ENCODE data around the gene ZNF215. TPM values are rescaled to one million over a fixed set of nuclear protein-coding genes. Genes with fewer than 3 reads are reported as not detected.
"Not testable (repeated sequence)": the region's sequence is repeated elsewhere in the genome, so short reads cannot be mapped to it uniquely, and the experiment has no call there.

Gene ZNF215
- 2.2 TPM for total RNA-seq

DNA sequence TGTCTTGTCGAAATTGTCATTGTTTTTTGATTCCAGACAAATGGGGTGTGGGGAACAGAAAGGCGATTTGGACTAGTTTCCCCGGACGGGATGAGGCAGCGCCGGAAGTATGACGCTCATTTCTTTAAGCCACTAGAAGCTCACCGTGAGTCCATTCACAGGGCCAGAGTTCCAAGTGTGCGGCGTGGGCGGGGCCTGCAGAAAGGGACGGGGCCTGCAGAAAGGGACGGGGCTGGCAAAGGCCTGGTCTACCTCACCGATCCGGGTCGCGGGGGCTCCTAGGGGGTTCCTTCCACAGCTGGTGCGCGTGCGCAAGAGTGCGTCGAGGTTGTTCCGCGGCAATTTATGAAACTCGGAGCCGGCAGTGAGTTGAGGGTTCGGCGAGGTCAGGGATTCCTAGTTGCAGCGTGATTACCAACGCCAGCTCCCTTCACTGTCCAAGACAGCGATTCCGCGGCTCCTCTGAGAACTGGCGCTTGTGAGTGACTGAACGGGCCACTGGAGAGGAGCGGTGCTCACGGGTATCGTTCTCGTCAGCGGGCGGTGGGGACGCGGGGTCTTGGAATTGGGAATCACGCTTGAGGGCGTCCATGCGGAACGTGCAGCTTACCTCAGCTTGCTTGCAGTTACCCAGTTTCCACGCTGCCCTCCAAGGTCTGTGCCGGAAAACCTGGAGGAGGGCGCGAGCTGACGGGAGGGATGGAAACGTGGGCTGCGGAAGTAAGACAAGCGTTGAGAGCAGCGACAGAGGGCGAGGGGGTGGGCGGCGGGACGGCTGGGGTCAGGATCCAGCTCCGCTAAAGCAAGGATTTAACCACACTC is at the start of gene ZNF215:
Gene ZNF215 (plus strand): TSS at position 219 of the 822 bp plus-strand sequence. CDS start 5,847 bp downstream, outside the sequence.
- peak; percentile 92 for ATAC-seq

DNA sequence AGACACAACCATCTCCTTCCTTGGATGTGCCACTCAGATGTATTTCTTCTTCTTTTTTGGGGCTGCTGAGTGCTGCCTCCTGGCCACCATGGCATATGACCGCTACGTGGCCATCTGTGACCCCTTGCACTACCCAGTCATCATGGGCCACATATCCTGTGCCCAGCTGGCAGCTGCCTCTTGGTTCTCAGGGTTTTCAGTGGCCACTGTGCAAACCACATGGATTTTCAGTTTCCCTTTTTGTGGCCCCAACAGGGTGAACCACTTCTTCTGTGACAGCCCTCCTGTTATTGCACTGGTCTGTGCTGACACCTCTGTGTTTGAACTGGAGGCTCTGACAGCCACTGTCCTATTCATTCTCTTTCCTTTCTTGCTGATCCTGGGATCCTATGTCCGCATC is 49.3 kb upstream of the ZNF215 start:
- no peak for ATAC-seq

DNA sequence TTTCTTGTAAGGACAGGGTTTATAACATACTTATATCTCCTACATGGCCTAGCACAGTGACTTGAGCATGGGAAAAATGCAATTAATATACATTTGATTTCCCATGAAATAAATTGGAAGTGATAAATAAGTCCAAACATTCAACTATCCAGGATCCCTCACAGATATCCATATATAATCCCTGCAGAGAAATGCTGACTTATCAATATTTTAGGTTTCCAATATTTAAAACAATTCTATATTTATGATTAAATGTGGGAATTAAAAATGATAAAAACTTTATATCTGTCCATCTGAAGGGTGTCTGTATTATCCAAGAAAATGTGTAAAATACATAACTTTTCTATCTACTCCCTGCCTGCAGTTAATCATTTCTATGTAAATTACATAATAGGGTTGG is 43.5 kb upstream of the ZNF215 start:
- no peak for ATAC-seq

DNA sequence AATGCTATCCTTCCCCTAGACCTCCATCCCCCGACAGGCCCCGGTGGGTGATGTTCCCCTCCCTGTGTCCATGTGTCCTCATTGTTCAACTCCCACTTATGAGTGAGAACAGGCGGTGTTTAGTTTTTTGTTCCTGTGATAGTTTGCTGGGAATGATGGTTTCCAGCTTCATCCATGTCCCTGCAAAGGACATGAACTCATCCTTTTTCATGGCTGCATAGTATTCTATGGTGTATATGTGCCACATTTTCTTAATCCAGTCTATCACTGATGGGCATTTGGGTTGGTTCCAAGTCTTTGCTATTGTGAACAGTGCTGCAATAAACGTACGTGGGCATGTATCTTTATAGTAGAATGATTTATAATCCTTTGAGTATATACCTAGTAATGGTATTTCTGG is 38.5 kb upstream of the ZNF215 start:
- ATAC-seq, result not testable (repeated sequence)

DNA sequence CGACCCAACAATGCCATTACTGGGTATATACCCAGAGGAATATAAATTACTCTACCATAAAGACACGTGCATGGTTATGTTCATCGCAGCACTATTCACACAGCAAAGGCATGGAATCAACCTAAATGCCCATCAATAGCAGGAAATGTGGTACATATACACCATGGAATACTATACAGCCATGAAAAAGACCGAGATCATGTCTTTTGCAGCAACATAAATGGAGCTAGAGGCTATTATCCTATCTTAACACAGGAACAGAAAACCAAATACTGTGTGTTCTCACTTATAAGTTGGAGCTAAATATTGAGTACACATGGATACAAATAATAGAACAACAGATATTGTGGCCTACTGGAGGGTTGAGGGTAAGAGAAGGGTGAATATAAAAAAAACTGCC is 37.4 kb upstream of the ZNF215 start:
- no peak for ATAC-seq

DNA sequence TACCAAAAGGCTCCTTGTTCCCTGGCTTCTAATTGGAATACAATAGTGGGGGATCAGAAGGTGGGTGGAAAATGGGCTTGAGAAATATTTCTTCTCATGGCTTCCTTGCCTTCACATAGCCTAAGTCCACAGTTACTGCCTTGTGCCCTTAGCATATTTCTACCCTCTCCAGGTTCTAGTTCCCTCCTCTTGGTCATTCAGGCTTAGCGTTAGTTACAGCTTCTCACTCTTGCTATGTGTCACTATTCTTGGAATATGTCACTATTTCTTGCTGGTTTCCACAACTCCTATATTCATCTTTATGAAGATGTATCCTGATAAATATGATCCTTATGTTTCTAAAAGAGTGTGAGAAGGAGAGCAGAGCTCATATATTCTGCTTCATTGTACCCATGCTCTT is 36.4 kb upstream of the ZNF215 start:
- ATAC-seq, result no peak

DNA sequence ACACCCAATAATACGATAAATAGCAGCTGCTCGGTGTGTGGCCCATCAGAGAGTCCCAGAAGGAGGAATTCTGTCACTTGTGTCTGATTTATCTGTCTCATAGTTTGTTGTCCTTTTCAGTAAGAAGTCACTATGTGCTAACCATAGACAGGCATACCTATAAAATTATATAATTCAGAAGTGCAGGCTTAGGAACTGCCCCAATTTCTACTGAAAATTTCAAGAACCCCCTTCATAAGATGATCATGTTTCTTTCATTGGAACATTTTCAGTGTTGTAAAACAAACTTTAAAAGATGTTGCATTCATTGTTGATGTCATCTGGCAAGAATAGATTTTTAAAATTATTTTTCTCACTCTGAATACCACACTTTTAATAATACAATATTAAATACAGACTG is 33.8 kb upstream of the ZNF215 start, which contains the start of gene OR2D2:
Gene OR2D2 (minus strand): TSS at position 101 of the 400 bp plus-strand sequence. CDS start 0 bp downstream, at position 101.
- no peak for ATAC-seq

DNA sequence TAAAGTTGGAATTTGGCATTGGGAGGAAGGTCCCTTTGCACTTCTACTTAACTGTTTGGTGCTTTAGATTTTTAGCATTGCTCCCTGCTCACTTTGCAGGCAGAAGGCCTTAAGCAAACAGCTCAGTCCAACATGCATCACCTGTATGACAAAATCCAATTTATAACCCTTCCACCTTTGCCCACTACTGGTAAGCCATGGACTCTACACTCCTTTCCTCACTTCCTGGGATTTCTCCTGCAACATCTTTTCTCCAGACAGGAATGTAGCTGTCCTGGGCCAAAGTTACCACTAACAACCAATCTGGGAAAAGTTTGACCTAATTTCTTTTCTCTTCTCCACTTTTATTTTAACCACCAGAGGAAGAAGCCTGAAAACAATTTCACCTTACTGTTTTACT is 32.1 kb upstream of the ZNF215 start:
- no peak for ATAC-seq

DNA sequence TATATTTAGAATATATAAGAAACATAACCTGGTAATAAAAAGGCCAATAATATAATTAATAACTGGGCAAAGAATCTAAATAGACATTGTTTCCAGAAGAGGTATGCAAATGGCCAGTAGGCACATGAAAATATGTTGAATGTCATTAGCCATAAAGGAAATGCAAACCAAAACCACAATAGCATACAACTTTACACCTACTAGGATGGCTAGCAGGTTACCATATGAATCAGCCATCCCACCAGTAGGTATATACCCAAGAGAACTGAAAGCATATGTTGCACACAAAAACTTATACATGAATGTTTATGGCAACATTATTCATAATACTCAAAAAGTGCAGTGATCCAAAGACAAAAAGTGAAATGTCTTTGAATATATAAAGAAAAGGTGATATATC is 31.2 kb upstream of the ZNF215 start:
- ATAC-seq, result no peak

DNA sequence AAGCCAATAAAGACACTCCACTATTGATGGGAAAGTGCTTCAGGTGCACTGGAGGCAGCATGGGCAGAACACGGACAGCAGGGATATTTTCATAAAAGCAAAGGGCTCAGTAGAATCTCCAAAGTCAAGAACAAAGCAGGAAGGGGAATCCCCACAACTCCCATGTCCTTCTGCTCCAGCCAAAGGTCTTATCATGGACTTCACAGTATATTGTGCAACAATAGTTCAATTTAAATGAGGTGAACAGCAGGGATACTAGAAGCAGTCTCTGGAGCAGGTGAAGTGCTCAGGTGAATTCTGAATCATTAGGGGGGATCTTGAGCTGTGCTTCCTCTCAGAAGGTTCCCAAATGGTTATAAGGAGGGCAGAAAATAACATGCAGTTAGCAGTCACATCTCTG is 27.3 kb upstream of the ZNF215 start:
- ATAC-seq, result no peak

DNA sequence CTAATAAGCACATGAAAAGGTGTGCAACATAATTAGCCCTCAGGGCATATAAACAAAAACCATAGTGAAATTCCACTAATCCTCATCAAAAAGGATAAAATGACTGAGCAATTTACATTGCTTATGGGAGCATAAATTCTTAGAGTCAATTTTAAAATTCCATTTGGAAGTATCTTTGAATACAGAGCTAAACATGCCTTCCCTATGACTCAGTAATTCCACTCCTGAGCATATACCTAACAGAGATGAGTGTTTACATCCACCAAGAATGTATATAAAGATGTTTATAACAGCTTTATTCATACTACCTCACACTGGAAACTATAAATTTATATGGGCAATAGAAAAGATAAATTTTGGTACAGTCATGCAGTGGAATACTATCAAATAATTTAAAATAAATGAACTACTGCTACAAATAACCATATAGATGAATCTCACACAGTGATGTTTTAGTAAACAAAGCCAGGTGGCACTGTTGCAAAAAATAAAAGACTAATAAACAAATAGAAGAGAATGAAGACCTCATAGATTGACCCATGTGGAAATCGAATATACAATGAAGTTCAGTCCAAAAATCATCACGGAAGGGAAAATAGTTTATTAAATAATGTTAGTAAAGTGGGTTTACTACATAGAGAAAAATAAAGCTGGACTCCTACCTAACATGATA is 25.8 kb upstream of the ZNF215 start:
- ATAC-seq, result no peak

DNA sequence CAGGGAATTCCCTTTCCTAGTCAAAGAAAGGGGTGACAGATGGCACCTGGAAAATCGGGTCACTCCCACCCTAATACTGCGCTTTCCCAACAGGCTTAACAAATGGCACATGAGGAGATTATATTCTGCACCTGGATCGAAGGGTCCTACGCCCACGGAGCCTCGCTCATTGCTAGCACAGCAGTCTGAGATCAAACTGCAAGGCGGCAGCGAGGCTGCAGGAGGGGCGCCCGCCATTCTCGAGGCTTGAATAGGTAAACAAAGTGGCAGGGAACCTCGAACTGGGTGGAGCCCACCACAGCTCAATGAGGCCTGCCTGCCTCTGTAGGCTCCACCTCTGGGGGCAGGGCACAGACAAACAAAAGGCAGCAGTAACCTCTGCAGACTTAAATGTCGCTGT is 21.4 kb upstream of the ZNF215 start:
- not testable (repeated sequence) for ATAC-seq

DNA sequence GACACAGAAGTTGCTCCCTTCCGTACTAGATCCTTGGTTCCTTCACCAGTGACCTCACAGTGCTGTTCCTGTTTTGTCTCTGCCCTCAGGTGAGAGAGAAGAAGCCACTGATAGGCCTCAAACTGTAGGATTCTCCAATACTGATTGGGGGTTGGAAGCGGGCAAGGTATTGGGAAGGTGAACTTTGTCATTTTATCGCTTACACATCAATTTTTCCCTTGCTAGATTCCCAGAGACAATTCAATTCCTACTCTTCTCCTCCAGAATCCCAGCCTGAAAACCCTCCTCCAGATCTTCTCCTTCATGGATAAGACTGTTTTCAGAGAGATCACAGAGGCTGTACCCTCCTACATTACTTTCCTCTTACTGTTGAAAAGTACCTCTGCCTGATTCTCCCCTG is 14.8 kb upstream of the ZNF215 start:
- no peak for ATAC-seq

DNA sequence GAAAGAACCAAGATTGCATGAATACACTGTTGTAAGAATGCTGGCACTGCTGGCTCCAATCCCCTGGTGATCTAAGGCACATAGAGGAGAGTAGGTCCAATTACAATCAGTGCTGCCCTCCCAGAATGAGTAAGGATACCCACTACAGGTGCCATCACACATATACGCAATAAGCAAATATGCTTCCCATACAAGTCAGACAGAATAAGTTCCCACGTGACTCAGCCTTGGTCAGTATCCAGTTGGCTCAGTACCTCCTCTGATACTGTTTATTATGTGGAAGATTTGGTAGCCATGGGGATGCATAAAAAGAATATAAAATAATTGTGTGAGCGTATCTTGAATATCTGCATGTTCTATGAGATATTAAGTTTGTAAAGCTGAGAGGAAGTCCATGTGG is 14.3 kb upstream of the ZNF215 start:
- peak; percentile 11 for ATAC-seq

DNA sequence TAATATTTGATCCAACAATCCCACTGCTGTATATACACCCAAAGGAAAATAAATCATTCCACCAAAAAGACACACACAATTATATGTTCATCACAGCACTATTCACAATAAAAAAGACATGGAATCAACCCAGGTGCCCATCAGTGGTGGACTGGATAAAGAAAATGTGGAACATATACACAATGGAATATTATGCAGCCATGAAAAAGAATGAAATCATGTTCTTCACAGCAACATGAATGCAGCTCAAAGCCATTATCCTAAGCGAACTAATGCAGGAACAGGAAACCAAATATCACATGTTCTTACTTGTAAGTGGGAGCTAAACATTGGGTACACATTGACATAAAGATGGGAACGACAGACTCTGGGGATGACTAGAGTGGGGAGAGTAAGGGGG is 6.5 kb upstream of the ZNF215 start:
- ATAC-seq, result no peak

DNA sequence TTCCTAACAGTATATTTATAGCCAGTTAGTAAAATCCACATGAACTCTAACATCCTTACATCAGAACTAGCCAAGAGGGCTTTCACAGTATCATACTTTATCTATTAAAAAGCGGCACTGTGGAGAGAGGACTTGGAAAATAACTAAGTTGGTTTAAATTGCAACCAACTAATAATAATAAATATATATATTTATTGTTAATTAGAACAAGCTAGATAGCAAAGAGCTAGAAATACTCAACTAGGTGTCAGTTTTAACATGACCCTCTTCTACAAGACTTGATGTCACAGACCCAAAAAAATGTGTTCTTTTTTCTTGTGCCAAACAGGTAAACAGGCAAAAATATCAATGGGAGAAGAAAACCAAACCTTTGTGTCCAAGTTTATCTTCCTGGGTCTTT is 5.5 kb upstream of the ZNF215 start, which contains the start of gene OR2D3:
Gene OR2D3 (plus strand): TSS at position 301 of the 400 bp plus-strand sequence. CDS start 0 bp downstream, at position 301.
- ATAC-seq, result no peak

DNA sequence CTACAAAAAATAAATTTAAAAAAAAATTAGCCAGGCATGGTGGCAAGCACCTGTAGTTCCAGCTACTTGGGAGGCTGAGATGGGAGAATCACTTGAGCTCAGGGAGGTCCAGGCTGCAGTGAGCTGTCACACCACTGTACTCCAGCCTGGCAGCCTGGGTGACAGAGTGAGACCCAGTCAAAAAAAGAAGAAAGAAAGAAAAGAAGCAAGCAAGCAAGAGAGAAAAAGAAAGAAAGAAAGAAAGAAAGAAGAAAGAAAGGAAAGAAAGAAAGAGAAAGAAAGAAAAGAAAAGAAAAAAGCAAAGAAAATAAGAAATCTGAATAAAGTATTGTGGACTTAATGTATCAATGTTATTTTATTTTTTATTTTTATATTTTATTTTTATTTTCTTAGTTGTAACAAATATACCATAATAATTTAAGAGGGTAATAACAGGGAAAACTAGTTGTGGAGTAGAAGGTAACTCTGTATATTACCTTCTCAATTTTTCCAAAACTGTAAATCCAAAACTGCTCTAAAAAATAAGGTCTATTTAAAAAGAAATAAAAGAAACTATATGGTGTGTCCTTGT is 1.1 kb upstream of the ZNF215 start:
- ATAC-seq, result no peak

DNA sequence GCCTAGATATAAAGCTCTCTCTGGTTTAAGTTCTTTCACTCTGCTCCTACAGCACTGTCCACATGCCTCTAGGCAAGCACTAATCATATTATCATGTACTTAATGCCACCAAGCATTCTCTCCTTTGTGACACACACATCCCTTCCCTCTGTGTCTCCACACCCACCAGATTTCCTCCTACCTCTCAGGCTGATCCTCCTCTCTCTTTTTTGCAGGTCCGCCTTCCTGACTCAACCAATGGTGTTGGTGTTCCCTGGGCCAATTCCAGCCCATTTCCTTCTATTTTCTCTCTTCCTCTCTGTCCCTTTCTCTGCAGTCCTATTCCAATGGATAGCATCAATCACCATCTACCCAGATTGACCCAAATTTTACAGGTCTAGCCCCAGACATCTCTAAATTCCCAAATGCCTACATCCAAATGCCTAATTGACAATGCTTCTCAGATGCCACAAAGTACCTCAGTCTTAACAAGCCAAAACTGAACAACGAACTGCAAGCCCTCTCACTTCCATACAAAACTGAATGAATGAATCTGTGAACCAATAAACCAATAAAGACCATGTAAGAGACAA is 504 bp upstream of the ZNF215 start:
- peak; percentile 83 for ATAC-seq

DNA sequence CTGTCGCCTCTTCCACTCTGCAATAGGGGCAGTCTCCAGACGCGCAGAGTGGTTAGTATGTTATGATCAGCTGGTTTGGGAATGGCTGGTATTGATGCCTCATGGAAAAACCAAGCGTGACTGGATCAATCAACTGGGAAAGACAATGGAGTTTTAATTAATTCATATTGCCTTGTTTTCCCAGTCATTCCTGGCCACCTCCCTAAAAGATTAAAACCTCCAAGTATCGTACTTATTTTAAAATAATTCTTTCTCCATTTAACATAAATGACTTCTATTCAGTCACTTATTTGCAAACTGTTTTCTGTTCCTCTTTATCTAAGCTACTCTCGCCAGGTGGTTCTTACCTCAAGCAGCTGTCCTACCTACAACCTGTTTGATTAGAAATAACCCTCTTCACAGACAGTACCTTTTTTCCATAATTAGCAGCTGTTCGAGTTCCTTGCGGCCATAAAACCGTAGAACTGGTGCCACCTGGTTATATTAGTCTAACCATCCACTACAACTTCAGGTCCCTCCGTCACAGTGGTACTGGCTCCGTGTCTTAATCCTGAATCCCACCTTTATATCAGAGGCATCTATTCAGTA is 898 bp downstream of the ZNF215 start:
- ATAC-seq, result no peak

DNA sequence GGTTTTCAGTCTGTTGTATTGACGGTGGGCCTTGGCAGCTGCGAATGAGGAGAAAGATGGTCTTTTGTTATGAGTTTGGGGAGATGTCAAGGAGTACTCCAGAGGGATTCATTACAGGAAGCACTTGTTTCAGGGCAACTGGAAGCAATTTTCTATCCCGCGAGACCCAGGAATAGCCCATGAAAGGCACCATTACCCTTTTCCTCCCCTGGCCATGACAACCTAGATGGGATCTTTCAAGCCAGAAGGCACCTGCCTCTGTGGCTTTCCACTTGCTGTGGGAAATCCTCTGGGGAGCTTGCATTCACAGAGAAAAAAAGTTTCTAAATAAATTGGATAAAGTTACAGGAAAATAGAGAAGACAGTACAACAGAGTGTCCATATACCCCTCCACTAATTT is 2.7 kb downstream of the ZNF215 start:
- ATAC-seq, result no peak

DNA sequence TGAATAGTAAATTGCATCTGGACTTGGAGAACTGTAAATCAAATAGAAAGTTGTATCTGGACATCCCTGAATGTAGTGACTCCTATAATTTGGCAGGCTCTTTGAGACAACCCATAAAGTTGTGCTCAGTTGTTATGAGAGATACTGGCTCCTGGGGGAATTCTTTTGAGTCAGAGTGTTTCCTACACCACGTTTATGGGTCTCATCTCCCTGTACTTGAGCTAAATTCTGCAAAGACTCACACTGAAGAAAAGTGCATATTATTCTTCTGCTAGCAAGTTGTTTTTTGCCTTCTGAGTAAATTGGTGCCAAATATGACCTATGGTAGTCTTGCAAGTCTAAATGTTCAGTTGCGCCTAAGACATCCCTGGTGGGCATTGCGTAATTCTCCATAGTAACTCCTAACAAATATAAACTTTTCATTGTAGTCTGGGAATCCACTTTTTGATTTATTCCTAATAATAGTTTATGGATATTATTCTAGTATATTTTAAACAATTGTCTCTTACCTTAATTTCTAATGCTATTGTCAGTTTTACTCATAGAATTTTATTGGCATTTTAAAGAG is 5.0 kb downstream of the ZNF215 start:
- ATAC-seq, result no peak

DNA sequence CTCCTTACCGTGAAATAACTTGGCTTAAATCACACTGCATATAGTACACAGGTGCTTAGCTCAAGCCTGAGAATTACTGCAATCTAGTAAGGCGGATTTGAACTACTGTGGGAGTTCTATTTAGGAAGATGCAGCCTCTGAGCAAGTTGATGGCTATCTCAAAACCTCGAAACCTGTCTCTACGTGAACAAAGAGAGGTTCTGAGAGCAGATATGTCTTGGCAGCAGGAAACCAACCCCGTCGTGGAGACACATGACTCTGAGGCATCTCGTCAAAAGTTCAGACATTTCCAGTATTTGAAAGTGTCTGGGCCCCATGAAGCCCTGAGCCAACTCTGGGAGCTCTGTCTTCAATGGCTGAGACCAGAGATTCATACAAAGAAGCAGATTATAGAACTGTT is 5.9 kb downstream of the ZNF215 start:
- ATAC-seq, result no peak

DNA sequence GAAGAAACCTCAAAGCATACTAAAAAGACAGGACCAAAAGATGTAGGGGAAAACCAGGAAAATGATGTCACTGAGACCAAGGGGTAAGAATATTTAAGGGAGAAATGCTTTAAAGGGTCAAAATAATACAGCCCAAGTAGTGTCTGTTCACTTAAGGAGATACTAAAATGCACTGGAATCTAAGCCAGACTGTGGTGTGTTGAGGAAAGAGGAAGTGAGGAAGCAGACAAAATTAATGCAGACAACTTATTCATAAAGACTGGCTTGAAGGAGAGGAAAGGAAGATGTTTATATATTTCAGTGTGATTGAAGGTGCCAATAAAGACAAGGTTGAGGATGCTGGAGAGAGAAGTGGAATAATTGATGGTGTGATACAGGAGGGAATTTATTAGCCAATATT is 15.7 kb downstream of the ZNF215 start:
- no peak for ATAC-seq
